Trophoblast cell (in vitro differentiated cells and primary cell): ENCODE measurements around the gene LRRFIP1.

ENCODE experiments used
- DNase-seq, 2 donors: peaks; one replicate each; pipeline ENCODE4 v3.0.0-alpha.2; 2016
- H2AFZ ChIP-seq: 2 replicates; pipeline ENCODE4 v1.6.1; 2013; ENCODE audit warnings: low read length, moderate library complexity, mild to moderate bottlenecking; ENCODE audit not compliant: insufficient read depth, poor library complexity
- H2AK5ac ChIP-seq: 2 replicates; pipeline ENCODE4 v1.6.1; 2013; ENCODE audit warnings: mild to moderate bottlenecking, low read length
- H2BK120ac ChIP-seq: 2 replicates; pipeline ENCODE4 v1.6.1; 2013; ENCODE audit warnings: low read length, mild to moderate bottlenecking, moderate library complexity; ENCODE audit not compliant: insufficient read depth, poor library complexity
- H2BK12ac ChIP-seq: 2 replicates; pipeline ENCODE4 v1.6.1; 2013; ENCODE audit warnings: mild to moderate bottlenecking, low read length, moderate library complexity
- H2BK5ac ChIP-seq: 2 replicates; pipeline ENCODE4 v1.6.1; 2013; ENCODE audit warnings: low read length, low read depth, moderate library complexity, mild to moderate bottlenecking; ENCODE audit not compliant: poor library complexity
- H3K14ac ChIP-seq: 2 replicates; pipeline ENCODE4 v1.6.1; 2013; ENCODE audit warnings: mild to moderate bottlenecking, low read length
- H3K18ac ChIP-seq: 2 replicates; pipeline ENCODE4 v1.6.1; 2013; ENCODE audit warnings: mild to moderate bottlenecking, low read length
- H3K23ac ChIP-seq: 2 replicates; pipeline ENCODE4 v1.6.1; 2013; ENCODE audit warnings: low read length
- H3K27ac ChIP-seq: 2 replicates; pipeline ENCODE4 v1.5.1; 2013; ENCODE audit warnings: low read depth, mild to moderate bottlenecking, inconsistent platforms, low read length, moderate library complexity
- H3K27me3 ChIP-seq: 2 replicates; pipeline ENCODE4 v1.6.1; 2013; ENCODE audit warnings: inconsistent platforms, mild to moderate bottlenecking, low read length, moderate library complexity; ENCODE audit not compliant: insufficient read depth
- H3K36me3 ChIP-seq, 2 experiments: 1 replicate in 1 of 2; 2 replicates in 1 of 2; pipeline ENCODE4 v1.6.1; 2013; ENCODE audit warnings: low read length in 2 of 2, mild to moderate bottlenecking in 2 of 2, moderate library complexity in 1 of 2; ENCODE audit not compliant: insufficient read depth in 2 of 2, control insufficient read depth in 1 of 2
- H3K4ac ChIP-seq: 2 replicates; pipeline ENCODE4 v1.6.1; 2013; ENCODE audit warnings: low read depth, mild to moderate bottlenecking, low read length, moderate library complexity
- H3K4me1 ChIP-seq, 2 experiments: 1 replicate in 1 of 2; 2 replicates in 1 of 2; pipeline ENCODE4 v1.6.1; 2013; ENCODE audit warnings: low read length in 2 of 2, mild to moderate bottlenecking in 2 of 2, moderate library complexity in 1 of 2; ENCODE audit not compliant: insufficient read depth in 2 of 2, control insufficient read depth in 1 of 2
- H3K4me2 ChIP-seq: 2 replicates; pipeline ENCODE4 v1.6.1; 2013; ENCODE audit warnings: inconsistent platforms, mild to moderate bottlenecking, low read length, moderate library complexity
- H3K4me3 ChIP-seq: 2 replicates; pipeline ENCODE4 v1.5.1; 2013; ENCODE audit warnings: mild to moderate bottlenecking, low read depth, low read length, inconsistent platforms
- H3K79me1 ChIP-seq: one replicate; pipeline ENCODE4 v1.6.1; 2013; ENCODE audit warnings: low read length
- H3K79me2 ChIP-seq: 2 replicates; pipeline ENCODE4 v1.6.1; 2013; ENCODE audit warnings: low read length, mild to moderate bottlenecking; ENCODE audit not compliant: control insufficient read depth, insufficient read depth, poor library complexity
- H3K9ac ChIP-seq: 2 replicates; pipeline ENCODE4 v1.6.1; 2013; ENCODE audit warnings: mild to moderate bottlenecking, low read length
- H3K9me3 ChIP-seq: 2 replicates; pipeline ENCODE4 v1.6.1; 2013; ENCODE audit warnings: low read depth, mild to moderate bottlenecking, control low read depth, inconsistent platforms, low read length; ENCODE audit not compliant: insufficient read depth
- H4K12ac ChIP-seq: 2 replicates; pipeline ENCODE4 v1.6.1; 2013; ENCODE audit warnings: low read depth, mild to moderate bottlenecking, low read length, moderate library complexity
- H4K8ac ChIP-seq: 2 replicates; pipeline ENCODE4 v1.6.1; 2013; ENCODE audit warnings: low read depth, mild to moderate bottlenecking, low read length, moderate library complexity
- H4K91ac ChIP-seq: one replicate; pipeline ENCODE4 v1.6.1; 2013; ENCODE audit warnings: low read depth, mild to moderate bottlenecking, low read length, moderate library complexity
- WGBS: extraction: QIAGEN DNeasy Blood & Tissue Kit; methylation state at CpG from one replicate; pipeline ENCODE4 v1.1.7; 2013; ENCODE audit warnings: missing lambda C conversion rate; ENCODE audit not compliant: insufficient read length, insufficient coverage; ENCODE audit errors: extremely low coverage; 5-methylcytosine and 5-hydroxymethylcytosine counted together

The LRRFIP1 gene

DNA sequence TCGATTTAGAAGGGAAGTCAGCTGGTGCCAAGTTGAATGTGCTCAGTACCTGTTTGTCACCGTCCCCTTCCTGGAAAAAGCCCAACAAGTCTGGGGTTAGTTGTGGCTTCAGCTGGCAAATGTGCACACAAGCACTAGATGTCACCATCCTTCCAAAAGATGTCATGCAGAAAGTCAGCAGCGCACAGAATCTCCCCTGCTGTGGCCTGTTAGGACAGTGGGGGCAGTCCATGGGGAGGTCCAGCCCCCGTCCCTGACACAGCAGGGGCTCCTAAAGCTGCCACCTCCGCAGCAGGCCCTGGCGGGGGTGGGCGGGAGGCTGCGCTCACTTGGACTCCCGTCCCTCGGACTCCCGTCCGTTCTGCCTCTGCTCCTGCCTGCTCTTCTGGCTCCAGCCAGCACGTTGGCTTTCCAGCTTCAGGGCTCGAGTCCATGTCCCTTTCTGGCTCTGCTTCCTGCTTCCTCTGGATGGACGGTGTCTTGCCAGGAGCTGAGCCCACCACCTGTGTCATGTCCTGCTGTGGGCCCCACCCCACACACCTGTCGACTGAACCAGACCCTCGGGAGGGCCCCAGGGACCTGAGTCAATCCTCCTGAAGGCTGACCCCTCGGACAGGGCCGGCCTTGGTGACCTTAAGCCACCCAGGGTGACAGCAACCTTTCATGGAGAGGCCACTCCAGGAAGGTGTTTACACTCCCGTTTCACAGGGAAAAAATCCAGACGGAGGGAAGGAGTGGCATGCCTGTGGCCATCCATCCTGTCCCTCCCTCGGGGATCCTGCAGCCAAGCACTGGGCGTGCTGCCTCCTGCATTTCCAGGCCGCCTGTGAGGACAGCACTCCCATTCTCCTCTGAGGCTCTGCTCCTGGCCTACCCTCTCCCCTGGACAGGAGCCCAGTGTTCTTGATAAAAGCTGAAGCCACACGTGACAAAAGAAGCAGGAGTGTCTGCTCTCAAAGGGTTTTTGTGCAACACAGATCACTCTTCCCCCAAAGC, 45.3 kb upstream of the LRRFIP1 start:
- H3K23ac ChIP-seq, result no peak overlapping the region
- H3K4me1 ChIP-seq, result peaks cover 6 to 14% of the 10 kb centered on the region in 2 experiments
- peaks cover 0 to 2% of the 10 kb centered on the region in 2 experiments for H3K36me3 ChIP-seq
- no peaks in the 10 kb centered on the region for H3K79me1 ChIP-seq
- no peak overlapping the region for H3K9ac ChIP-seq
- no peak overlapping the region for H4K12ac ChIP-seq
- H3K9me3 ChIP-seq, result no peaks in the 10 kb centered on the region
- H3K4ac ChIP-seq, result no peak overlapping the region
- no peak overlapping the region for H2BK5ac ChIP-seq
- no peak overlapping the region for H4K8ac ChIP-seq
- H2BK12ac ChIP-seq, result no peak overlapping the region
- no peak for DNase-seq
- WGBS, result no CpG with 5 or more reads among the region's 25 CpGs
- no peak overlapping the region for H2AFZ ChIP-seq
- H3K18ac ChIP-seq, result no peak overlapping the region
- H3K79me2 ChIP-seq, result no peaks in the 10 kb centered on the region
- no peak overlapping the region for H3K27ac ChIP-seq
- no peak overlapping the region for H3K14ac ChIP-seq
- peak overlapping the region; percentile 47 for H2AK5ac ChIP-seq
- H2BK120ac ChIP-seq, result no peak overlapping the region
- H3K4me3 ChIP-seq, result no peak overlapping the region
- no peaks in the 10 kb centered on the region for H3K27me3 ChIP-seq
- H3K4me2 ChIP-seq, result no peak overlapping the region
- no peak overlapping the region for H4K91ac ChIP-seq

DNA sequence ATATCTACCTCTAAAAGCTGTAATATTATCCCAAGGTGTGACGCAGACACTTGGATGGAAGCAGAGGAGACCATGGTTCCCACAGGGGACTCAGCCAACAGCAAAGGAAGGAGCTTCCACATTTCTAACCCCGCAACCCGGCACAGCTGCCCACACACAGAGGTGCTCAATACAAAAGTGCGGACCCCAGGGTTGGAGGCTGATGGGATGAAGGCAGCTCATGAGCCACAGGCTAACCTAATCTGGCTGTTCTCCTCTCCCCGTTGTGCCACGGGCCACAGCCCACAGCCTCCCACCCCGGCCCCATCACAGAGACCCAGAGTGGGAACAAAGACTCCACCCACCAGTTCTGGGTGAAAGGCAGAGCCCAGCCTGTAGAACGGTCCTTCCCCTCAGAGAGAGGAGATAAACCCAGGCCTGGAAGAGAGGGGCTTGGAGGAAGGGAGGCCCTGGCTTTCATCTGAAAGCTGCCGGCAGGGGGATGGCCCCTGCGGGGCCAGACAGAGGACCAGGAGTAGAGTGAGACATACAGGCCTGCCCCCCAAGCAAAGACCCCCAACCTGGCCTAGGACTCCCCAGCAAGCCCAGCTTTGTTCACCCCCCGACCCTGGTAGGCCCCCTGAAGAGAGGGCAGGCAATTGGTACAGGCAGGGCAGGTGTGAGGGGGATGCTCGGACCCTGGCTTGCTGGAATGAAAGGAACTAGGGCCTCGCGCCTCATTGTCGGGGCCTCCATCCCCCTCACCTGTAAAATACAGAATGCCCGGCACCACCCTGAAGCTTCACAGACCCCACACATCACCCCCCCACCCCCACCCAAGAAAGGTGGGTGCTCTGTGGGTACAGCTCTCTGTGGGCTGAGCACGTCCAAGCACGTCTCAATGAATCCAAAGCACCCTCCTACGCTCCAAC, 43.7 kb upstream of the LRRFIP1 start:
- no peak overlapping the region for H2AFZ ChIP-seq
- H4K12ac ChIP-seq, result no peak overlapping the region
- H3K79me1 ChIP-seq, result no peaks in the 10 kb centered on the region
- peaks cover 3% of the 10 kb centered on the region for H3K9me3 ChIP-seq
- DNase-seq, result no peak
- H3K14ac ChIP-seq, result no peak overlapping the region
- no peak overlapping the region for H2BK120ac ChIP-seq
- WGBS, result no CpG with 5 or more reads among the region's 19 CpGs
- no peak overlapping the region for H2BK5ac ChIP-seq
- no peak overlapping the region for H3K4me2 ChIP-seq
- H3K36me3 ChIP-seq, result no peaks in the 10 kb centered on the region
- H3K27me3 ChIP-seq, result no peaks in the 10 kb centered on the region
- H4K8ac ChIP-seq, result no peak overlapping the region
- H2AK5ac ChIP-seq, result no peak overlapping the region
- no peak overlapping the region for H3K9ac ChIP-seq
- H3K4me1 ChIP-seq, result peaks cover 6 to 14% of the 10 kb centered on the region in 2 experiments
- no peak overlapping the region for H2BK12ac ChIP-seq
- no peaks in the 10 kb centered on the region for H3K79me2 ChIP-seq
- H3K18ac ChIP-seq, result no peak overlapping the region
- no peak overlapping the region for H3K4me3 ChIP-seq
- no peak overlapping the region for H3K27ac ChIP-seq
- no peak overlapping the region for H3K4ac ChIP-seq
- H4K91ac ChIP-seq, result no peak overlapping the region
- H3K23ac ChIP-seq, result no peak overlapping the region

DNA sequence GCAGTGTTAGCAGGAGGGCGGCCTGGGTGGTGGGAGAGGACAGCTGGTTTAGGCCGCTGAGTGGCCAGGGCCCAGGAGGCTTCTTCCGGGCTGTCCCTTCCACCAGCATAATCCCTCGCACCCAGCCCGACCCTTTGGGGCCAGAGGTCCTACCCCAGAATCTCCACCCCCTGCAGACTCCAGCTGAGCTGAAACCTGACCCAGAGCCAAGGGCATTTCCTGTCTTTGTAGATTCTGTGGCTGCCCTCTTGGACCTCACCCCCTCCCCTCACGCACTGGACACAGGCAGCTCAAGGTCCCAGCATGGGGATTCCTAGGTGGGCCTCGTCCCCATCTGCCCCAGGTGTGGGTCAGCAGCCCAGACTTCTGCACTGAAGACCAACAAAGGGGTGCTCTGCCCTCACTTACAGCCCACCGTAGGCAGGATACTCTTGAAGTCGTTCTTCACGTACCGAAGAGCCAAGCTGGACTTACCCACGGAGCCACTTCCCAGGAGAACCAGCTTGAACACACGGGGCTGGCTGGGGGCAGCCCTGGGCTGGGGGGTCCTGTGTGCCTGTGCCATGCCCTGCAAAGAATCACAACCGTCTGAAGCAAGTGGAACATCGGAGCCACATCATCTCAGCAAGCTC, 41.7 kb upstream of the LRRFIP1 start:
- Histone ChIP-seq H2BK12ac (no peak overlapping the region), H3K4me3 (no peak overlapping the region), H3K4me2 (no peak overlapping the region), H3K79me1 (peaks cover 2% of the 10 kb centered on the region), H3K23ac (no peak overlapping the region), H3K4me1 (peaks cover 10 to 18% of the 10 kb centered on the region in 2 experiments), H3K9ac (no peak overlapping the region), H3K18ac (no peak overlapping the region), H2AFZ (no peak overlapping the region), H2BK120ac (no peak overlapping the region), H3K4ac (no peak overlapping the region), H3K36me3 (no peaks in the 10 kb centered on the region), H3K27ac (no peak overlapping the region), H3K9me3 (peaks cover 3% of the 10 kb centered on the region), H2AK5ac (peak overlapping the region; percentile 54), H3K14ac (no peak overlapping the region), H4K8ac (no peak overlapping the region), H2BK5ac (no peak overlapping the region), H3K79me2 (no peaks in the 10 kb centered on the region), H4K91ac (no peak overlapping the region), H4K12ac (no peak overlapping the region), H3K27me3 (no peaks in the 10 kb centered on the region)
- no CpG with 5 or more reads among the region's 15 CpGs for WGBS
- no peak for DNase-seq

DNA sequence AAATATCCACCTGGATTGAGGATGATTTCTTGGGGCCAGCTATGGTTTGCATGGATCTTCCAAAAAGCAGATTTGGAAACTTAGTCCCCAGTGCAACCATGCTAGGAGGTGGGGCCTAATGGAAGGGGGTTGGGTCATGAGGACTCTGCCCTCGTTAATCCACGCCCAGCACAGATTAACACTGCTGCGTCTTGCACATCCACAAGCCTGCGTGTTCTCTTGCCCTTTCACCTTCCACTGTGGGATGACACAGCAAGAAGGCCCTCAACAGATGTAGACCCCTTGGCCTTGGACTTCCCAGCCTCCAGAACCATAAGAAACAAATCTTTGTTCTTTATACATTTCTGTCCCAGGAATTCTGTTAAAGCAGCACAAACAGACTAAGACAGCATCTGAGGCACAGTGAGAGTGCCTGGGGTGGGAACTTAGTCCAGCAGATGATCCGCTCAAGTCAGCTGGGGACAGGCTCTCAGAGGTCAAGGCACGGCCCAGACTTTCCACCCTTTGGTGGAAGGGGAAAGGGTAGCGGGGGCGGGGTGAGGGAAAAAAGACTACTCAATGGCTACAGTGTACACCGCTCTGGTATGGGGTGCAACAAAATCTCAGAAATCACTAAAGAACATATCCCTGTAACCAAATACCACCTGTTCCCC, 39.2 kb upstream of the LRRFIP1 start:
- Histone ChIP-seq H4K91ac (no peak overlapping the region), H4K12ac (no peak overlapping the region), H2AK5ac (no peak overlapping the region), H2BK12ac (no peak overlapping the region), H3K4me2 (no peak overlapping the region), H3K79me2 (peaks cover 2% of the 10 kb centered on the region), H3K27me3 (no peaks in the 10 kb centered on the region), H2AFZ (no peak overlapping the region), H3K79me1 (peaks cover 9% of the 10 kb centered on the region), H3K9me3 (peaks cover 3% of the 10 kb centered on the region), H3K14ac (no peak overlapping the region), H3K9ac (no peak overlapping the region), H3K27ac (no peak overlapping the region), H4K8ac (no peak overlapping the region), H3K4ac (no peak overlapping the region), H2BK5ac (no peak overlapping the region), H3K4me3 (no peak overlapping the region), H3K23ac (no peak overlapping the region), H3K4me1 (peaks cover 14 to 28% of the 10 kb centered on the region in 2 experiments), H3K18ac (no peak overlapping the region), H2BK120ac (no peak overlapping the region), H3K36me3 (no peaks in the 10 kb centered on the region)
- no peak for DNase-seq
- no CpG with 5 or more reads among the region's 9 CpGs for WGBS
